ENCODE data around the gene KCNC4. TPM values are rescaled to one million over a fixed set of nuclear protein-coding genes. Genes with fewer than 3 reads are reported as not detected.

Gene KCNC4
- total RNA-seq, 2 experiments from 2014 or later = 4.8 to 9.6 TPM

DNA sequence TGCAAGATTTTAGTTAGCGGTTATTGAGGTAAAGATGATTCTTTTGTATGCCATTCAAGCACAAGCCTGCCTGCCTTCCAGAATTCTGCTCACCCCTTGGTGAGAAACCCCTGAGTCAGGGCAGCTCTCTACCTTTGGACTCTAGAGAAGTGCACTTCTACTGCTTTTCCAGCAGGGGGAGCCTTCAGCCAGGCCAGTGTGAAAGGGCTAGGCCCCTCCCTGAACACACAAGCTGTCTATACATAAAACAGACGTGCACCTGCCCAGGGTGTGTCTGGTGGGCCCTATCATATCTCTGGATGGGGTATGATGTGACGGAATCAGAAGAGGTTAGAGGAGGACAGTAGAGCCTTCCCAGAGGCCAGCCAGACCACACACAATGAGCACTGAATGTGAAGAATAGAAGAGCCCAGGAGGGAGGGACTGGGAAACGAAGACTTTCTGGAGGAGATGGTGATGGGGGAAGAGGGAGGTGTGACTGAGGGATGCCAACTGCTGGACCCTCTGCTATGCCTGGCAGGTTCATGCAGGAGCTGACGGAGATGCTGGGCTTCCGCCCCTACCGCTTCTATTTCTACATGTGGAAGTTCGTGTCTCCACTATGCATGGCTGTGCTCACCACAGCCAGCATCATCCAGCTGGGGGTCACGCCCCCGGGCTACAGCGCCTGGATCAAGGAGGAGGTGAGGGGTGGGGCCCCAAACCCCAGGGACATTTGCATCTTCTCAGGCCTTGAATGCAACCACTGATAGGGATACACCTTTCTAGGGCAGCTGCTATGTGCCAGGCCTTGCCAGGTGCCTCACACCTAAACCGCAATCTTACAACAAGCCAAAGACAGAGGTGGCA is 13.0 kb upstream of the KCNC4 start:
- Mint-ChIP-seq H3K9me3 (ENCODE audit: low read depth) (no peaks in the 10 kb centered on the region), H3K4me1 (no peaks in the 10 kb centered on the region), H3K27me3 (no peaks in the 10 kb centered on the region), H3K36me3 (no peaks in the 10 kb centered on the region), H3K27ac (no peak overlapping the region), H3K4me3 (no peak overlapping the region)
- peak; percentile 68 for DNase-seq
- CTCF ChIA-PET = interaction anchor here (0.6 to 3.0 kb wide), 36 partner anchors 8 to 547 kb away, joined by 3 to 48 read pairs (median 4); partner anchors contain the start of gene KCNC4
- peak; percentile 92 for ATAC-seq

DNA sequence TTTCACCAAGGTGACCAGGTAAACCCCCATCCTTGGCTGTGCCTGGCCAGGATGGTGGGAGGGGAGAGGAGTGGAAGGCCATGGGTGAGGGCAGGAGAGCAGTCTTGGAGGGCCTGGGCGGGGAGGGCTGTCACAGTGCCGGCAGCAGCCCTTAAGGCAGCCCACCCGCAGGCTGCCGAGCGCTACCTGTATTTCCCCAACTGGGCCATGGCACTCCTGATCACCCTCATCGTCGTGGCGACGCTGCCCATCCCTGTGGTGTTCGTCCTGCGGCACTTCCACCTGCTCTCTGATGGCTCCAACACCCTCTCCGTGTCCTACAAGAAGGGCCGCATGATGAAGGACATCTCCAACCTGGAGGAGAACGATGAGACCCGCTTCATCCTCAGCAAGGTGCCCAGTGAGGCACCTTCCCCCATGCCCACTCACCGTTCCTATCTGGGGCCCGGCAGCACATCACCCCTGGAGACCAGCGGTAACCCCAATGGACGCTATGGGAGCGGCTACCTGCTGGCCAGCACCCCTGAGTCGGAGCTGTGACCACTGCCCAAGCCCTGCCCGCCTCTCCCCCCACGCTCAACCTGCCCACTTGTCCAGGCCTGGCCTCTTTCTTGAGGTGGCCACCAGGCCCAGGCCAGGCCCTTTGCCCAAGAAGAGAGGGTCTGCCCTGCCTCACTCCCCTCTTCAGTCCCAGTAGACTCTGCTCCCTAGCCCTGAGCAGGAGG is 12.0 kb upstream of the KCNC4 start:
- peaks cover 3% of the 10 kb centered on the region for H3K4me1 Mint-ChIP-seq
- no peak overlapping the region for H3K4me3 Mint-ChIP-seq
- DNase-seq = no peak
- no peaks in the 10 kb centered on the region for H3K9me3 Mint-ChIP-seq (ENCODE audit: low read depth)
- H3K27ac Mint-ChIP-seq = no peak overlapping the region
- no peaks in the 10 kb centered on the region for H3K27me3 Mint-ChIP-seq
- CTCF ChIA-PET = interaction anchor here (1.0 to 3.0 kb wide), 13 partner anchors 11 to 298 kb away, joined by 3 to 48 read pairs (median 4); partner anchors contain the start of gene KCNC4
- H3K36me3 Mint-ChIP-seq = no peaks in the 10 kb centered on the region
- no peak for ATAC-seq

- Mint-ChIP-seq H3K36me3 (no peaks in the 10 kb centered on the region), H3K27me3 (no peaks in the 10 kb centered on the region), H3K4me1 (peaks cover 9% of the 10 kb centered on the region), H3K27ac (no peak overlapping the region), H3K9me3 (ENCODE audit: low read depth) (no peaks in the 10 kb centered on the region), H3K4me3 (no peak overlapping the region)
- no peak for DNase-seq
- CTCF ChIA-PET = interaction anchor here (3.0 kb wide), 1 partner anchor 11 kb away, joined by 48 read pairs; the partner anchor contains the start of gene KCNC4
- ATAC-seq = no peak
Observed at GRCh38 chr1:110198746-110199145, 11.4 kb upstream of the KCNC4 start.

DNA sequence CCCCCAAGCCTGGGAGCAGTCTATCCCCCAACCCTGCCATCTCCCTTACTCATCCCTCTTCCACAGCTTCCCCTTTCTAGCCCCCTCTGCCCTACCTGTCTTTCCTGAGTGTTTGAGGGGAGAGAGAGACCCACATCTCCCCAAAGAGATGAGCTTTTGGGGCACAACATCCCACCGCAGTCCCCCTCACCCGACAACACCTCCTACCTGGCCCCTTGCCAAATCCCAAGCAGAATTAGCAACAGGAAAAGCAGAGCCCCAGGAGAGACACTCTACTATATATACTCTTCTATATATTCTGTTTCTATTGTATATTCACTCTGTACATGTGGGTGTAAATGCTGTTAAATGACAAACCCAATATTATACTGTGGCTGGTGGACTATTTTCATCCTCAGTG is 9.9 kb upstream of the KCNC4 start:
- Mint-ChIP-seq H3K36me3 (no peaks in the 10 kb centered on the region), H3K4me3 (no peak overlapping the region), H3K4me1 (peaks cover 9% of the 10 kb centered on the region), H3K27me3 (no peaks in the 10 kb centered on the region), H3K27ac (no peak overlapping the region), H3K9me3 (ENCODE audit: low read depth) (no peaks in the 10 kb centered on the region)
- ATAC-seq (no peak), DNase-seq (no peak)
- CTCF ChIA-PET = interaction anchor here (1.3 to 18.2 kb wide), 5 partner anchors 8 to 295 kb away, joined by 4 to 415 read pairs (median 31); partner anchors contain the start of gene KCNC4

DNA sequence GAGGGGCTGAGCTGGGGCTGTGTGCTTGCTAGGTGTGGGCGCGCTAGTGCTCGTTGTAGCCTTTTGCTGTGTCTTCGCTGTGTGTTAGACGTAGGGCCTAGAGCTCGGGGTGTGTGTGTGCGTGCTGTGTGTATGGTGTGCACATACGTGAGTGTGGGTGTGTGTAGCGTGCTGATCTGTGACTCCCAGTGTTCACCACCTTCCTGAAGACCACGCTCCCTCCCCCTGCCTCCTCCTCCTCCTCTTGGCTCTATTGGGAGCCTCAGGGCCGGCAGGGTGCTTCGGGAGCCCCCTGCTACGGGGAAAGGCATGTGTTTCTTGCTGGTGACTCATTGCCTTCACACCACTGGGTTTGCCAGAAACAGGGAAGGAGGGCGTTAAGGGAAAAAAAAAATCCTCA is 9.4 kb upstream of the KCNC4 start:
- H3K27me3 Mint-ChIP-seq = no peaks in the 10 kb centered on the region
- peaks cover 9% of the 10 kb centered on the region for H3K4me1 Mint-ChIP-seq
- DNase-seq = no peak
- no peaks in the 10 kb centered on the region for H3K36me3 Mint-ChIP-seq
- H3K27ac Mint-ChIP-seq = no peak overlapping the region
- CTCF ChIA-PET = interaction anchor here (1.1 to 18.2 kb wide), 5 partner anchors 8 to 295 kb away, joined by 4 to 415 read pairs (median 31); partner anchors contain the start of gene KCNC4
- no peak overlapping the region for H3K4me3 Mint-ChIP-seq
- ATAC-seq = no peak
- H3K9me3 Mint-ChIP-seq (ENCODE audit: low read depth) = no peaks in the 10 kb centered on the region

DNA sequence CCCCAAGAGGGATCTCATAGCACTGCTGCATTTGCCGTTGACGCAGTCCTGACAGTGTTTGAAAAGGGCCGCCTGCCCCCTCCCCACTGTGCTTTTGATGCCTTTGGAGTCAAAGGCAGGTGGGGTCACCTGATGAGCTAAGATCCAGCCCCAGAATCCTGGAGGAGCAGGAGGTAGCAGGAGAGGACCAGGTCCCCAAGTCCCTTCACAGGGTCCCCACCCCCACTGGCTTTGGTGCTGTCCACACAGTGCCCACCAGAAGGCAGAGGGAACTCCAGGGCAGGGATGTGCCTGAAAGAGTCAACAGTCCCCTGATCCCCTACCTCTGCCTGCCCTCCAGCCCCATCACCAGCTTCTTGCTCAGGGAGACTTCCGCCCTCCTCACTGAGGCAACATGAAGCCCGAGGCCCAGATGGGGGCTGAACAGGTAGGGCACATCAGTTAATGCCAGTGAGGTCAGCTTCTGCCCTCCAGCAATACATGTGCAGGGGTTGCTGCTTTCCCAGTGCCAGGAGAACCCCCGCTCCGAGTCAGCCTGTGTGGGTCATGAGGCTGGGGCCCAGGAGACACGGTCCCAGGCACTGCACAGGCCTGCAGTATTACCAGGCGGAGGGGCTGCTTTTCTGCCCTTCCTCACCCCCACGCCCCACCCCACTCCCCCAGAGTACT is 8.8 kb upstream of the KCNC4 start:
- no peaks in the 10 kb centered on the region for H3K27me3 Mint-ChIP-seq
- H3K4me1 Mint-ChIP-seq = peaks cover 9% of the 10 kb centered on the region

DNA sequence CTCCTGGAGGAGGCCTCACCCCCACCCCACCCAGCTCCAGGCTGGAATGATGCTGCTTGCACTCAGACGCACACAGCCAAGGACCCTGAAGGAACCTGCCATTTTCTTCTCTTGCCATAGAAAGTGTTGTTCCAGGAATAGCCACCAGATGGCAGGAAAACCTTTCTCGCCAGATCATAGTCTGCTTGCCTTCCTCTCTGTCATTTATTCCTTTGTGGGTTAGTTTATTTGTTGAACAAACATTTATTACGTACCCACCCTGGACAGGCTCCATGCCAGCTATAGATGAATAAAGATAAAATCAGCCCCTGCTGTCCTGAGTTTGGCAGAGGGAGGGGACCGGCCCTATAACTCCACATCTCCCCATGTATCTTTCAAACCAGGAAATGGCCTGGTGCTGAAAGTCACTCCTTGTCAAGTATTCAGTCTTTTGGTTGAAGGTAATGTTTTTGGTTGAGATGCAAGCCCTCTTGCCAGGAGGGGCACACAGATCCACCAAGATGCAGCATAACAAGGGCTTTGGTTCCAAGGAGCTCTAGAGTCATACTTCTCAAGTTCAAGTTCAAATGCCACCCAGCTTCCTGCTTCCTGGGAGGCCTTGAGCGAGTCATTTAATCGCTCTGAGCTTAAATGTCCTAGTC is 7.0 kb upstream of the KCNC4 start:
- ATAC-seq (peak; percentile 64), DNase-seq (peak; percentile 82)
- H3K9me3 Mint-ChIP-seq (ENCODE audit: low read depth) = no peaks in the 10 kb centered on the region
- no peak overlapping the region for H3K4me3 Mint-ChIP-seq
- no peaks in the 10 kb centered on the region for H3K36me3 Mint-ChIP-seq
- H3K27ac Mint-ChIP-seq = peak overlapping the region; percentile 86
- no peaks in the 10 kb centered on the region for H3K27me3 Mint-ChIP-seq
- CTCF ChIA-PET = interaction anchor here (0.7 to 18.2 kb wide), 34 partner anchors 9 to 580 kb away, joined by 3 to 415 read pairs (median 4); partner anchors contain the start of genes KCNC4 and RBM15
- H3K4me1 Mint-ChIP-seq = peaks cover 15% of the 10 kb centered on the region

More for the DNA sequence above, 8.8 kb upstream of the KCNC4 start:
- CTCF ChIA-PET = interaction anchor here (0.7 to 18.2 kb wide), 7 partner anchors 10 to 294 kb away, joined by 3 to 415 read pairs (median 38); partner anchors contain the start of genes KCNC4 and RBM15
- no peaks in the 10 kb centered on the region for H3K9me3 Mint-ChIP-seq (ENCODE audit: low read depth)
- no peak overlapping the region for H3K27ac Mint-ChIP-seq
- no peak overlapping the region for H3K4me3 Mint-ChIP-seq
- DNase-seq (no peak), ATAC-seq (no peak)
- no peaks in the 10 kb centered on the region for H3K36me3 Mint-ChIP-seq

DNA sequence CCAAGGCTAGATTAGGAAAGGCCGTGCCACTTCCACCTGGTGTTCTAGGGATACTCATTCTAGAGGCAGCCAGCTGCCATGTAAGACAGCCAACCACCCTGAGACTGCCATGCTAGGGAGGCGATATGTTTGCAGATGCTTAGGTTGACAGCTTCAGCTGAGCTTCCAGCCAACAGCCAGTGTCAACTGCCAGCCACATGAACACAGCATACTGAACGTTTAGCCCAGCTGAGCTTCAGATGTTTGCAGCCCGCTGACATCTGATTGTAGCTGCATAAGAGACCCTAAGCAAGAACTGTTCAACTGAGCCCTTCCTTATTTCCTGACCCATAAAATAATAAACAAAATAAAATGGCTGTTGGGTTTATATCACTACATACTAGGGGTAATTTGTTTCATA is 5.0 kb upstream of the KCNC4 start:
- no peak overlapping the region for H3K4me3 Mint-ChIP-seq
- no peak for ATAC-seq
- H3K4me1 Mint-ChIP-seq = peaks cover 30% of the 10 kb centered on the region
- no peaks in the 10 kb centered on the region for H3K27me3 Mint-ChIP-seq
- H3K27ac Mint-ChIP-seq = no peak overlapping the region
- CTCF ChIA-PET = interaction anchor here (1.2 to 18.2 kb wide), 4 partner anchors 8 to 290 kb away, joined by 3 to 415 read pairs (median 114); no protein-coding TSS in a partner anchor
- H3K9me3 Mint-ChIP-seq (ENCODE audit: low read depth) = no peaks in the 10 kb centered on the region
- H3K36me3 Mint-ChIP-seq = no peaks in the 10 kb centered on the region
- DNase-seq = no peak

GRCh38 chr1:110205591-110206155 is 4.4 kb upstream of the KCNC4 start:
- H3K36me3 Mint-ChIP-seq = no peaks in the 10 kb centered on the region
- CTCF ChIA-PET = interaction anchor here (1.2 to 18.2 kb wide), 4 partner anchors 9 to 290 kb away, joined by 3 to 415 read pairs (median 114); no protein-coding TSS in a partner anchor
- H3K9me3 Mint-ChIP-seq (ENCODE audit: low read depth) = no peaks in the 10 kb centered on the region
- H3K27ac Mint-ChIP-seq = no peak overlapping the region
- no peak for ATAC-seq
- H3K4me3 Mint-ChIP-seq = no peak overlapping the region
- no peak for DNase-seq
- peaks cover 30% of the 10 kb centered on the region for H3K4me1 Mint-ChIP-seq
- no peaks in the 10 kb centered on the region for H3K27me3 Mint-ChIP-seq

GRCh38 chr1:110206261-110206920 is 3.7 kb upstream of the KCNC4 start:
- no peaks in the 10 kb centered on the region for H3K9me3 Mint-ChIP-seq (ENCODE audit: low read depth)

DNA sequence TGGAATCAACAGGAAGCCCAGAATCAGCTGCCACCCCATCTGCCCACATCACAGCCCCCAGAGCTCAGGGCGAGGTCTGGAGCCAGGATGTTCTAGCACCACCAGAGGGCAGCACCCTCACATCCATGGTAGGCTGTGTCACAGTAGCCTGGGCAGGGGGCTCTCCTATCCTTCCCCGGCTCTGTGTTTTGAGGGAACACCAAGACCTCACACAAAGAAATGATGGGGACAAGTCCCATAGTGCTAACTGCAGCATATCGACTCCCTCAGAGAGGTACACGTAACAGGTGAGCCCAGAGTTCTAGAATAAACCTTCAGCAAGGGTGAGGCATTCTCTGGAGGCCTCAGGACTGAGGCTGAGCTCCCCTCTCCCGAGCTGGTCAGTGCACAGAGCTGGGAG is 2.3 kb upstream of the KCNC4 start:
- peaks cover 42% of the 10 kb centered on the region for H3K4me1 Mint-ChIP-seq
- CTCF ChIA-PET = interaction anchor here (0.6 to 18.2 kb wide), 49 partner anchors 8 to 576 kb away, joined by 3 to 415 read pairs (median 4); partner anchors contain the start of genes AHCYL1, LAMTOR5, RBM15 and STRIP1
- no peak overlapping the region for H3K27ac Mint-ChIP-seq
- no peak overlapping the region for H3K4me3 Mint-ChIP-seq
- peaks cover 1% of the 10 kb centered on the region for H3K36me3 Mint-ChIP-seq
- DNase-seq (peak; percentile 85), ATAC-seq (no peak)
- peaks cover 10% of the 10 kb centered on the region for H3K27me3 Mint-ChIP-seq
- H3K9me3 Mint-ChIP-seq (ENCODE audit: low read depth) = no peaks in the 10 kb centered on the region

More at GRCh38 chr1:110206261-110206920, 3.7 kb upstream of the KCNC4 start:
- H3K36me3 Mint-ChIP-seq = no peaks in the 10 kb centered on the region
- ATAC-seq (no peak), DNase-seq (no peak)
- H3K4me3 Mint-ChIP-seq = no peak overlapping the region
- H3K27me3 Mint-ChIP-seq = peaks cover 4% of the 10 kb centered on the region
- H3K27ac Mint-ChIP-seq = no peak overlapping the region
- peaks cover 34% of the 10 kb centered on the region for H3K4me1 Mint-ChIP-seq
- CTCF ChIA-PET = interaction anchor here (1.1 to 18.2 kb wide), 15 partner anchors 9 to 292 kb away, joined by 3 to 415 read pairs (median 19); partner anchors contain the start of genes AHCYL1, LAMTOR5 and RBM15

All from activated CD8-positive, alpha-beta memory T cell treated with anti-CD3 and anti-CD28 coated beads, Interleukin-2, amount 10 ng/mL, durations not matched to agents 7 days and 5 days (primary cell).